A549 treated with dexamethasone at 1 μM for 4 hours (cell line): ENCODE data around the gene RAB3GAP1. TPM values are rescaled to one million over a fixed set of nuclear protein-coding genes. Genes with fewer than 3 reads are reported as not detected.

Source experiments
- total RNA-seq: library from RNA; stranded (reverse); fragments of 200-300 nt; extraction: Qiagen RNA extraction; gene quantifications from 5 replicates; pipeline ENCODE4 v1.2.3, GENCODE V29; 2022

Gene RAB3GAP1
- 24.3 to 28.7 TPM (median 28.3 TPM) in 5 replicates for total RNA-seq

DNA sequence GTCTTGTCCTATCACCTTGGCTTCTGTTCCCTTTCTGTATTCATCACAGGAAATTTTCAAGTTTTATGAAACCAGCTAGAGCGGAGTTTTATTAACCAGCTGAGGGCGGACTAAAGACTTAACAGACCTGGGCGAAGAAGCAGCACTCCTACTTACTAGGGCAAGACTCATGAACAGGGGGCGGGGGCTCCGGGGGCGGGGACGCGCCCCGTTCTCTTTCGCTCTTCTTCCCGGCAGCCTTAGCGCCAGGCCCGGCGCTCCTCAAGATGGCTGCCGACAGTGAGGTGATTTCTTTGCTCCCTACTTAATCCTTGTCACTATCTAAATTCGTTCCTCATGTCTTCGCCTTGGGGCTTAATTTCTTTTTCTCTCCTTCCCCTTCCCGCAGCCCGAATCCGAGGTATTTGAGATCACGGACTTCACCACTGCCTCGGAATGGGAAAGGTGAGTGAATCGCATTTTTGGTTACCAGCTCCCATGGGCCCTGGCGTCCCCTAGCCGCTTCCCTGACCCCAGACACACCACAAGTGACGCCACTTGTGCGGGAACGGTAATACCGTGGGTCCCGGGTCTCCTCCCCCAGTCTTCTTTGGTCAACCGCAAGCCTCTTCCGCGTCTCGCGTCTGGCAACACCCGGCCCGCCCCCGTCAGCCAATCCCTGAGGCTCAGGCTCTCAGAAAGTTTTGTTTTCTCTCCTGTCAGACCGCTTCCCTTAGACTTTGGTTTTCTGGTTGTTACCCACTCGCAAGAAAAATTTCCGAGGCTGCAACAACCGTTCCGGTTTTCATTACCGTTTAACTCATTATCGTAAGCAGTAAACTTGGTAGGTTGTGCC lies at the start of gene RAB3GAP1:
RAB3GAP1 (plus strand) TSS at position 251 of the 835 bp plus-strand sequence; CDS start at position 267, 16 bp downstream.

DNA sequence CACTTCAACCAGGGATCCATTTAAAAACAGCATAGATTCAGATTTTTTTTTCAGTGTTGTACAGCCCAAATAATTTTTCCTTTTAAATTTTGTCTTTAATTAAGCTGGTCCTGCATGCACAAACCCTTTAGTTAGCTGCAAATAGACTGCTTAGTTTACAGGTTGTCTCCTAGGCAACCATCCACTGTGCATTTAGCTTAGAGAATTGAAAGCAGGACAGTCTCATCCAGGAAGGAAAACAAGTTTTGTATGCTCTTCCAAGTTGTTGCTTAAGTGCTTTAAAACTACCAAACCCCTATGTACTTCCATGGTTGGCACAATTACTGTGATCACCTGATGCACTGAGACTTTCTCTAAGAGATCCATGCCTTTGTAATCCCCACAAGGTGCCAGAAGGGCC lies 4.8 kb upstream of the RAB3GAP1 start, which contains the start of gene MAP3K19:
MAP3K19 (minus strand) TSS at position 148 of the 400 bp plus-strand sequence. CDS start 22,800 bp downstream, outside the sequence.

Other genes with a start within 250 kb of the RAB3GAP1 start
- not detected in 5 replicates for gene ACMSD, start 213.7 kb upstream of the RAB3GAP1 start, total RNA-seq
- gene CCNT2, start 133.5 kb upstream of the RAB3GAP1 start, total RNA-seq: 6.6 to 11.9 TPM (median 9.5 TPM) in 5 replicates
- gene MAP3K19, start 4.8 kb upstream of the RAB3GAP1 start, total RNA-seq: not detected in 5 replicates